GM21723 (cell line): ENCODE results near the gene EDN2.

ENCODE experiments used
- ATAC-seq: cut with Tn5 transposase; IDR thresholded peaks from one replicate; pipeline ENCODE4 v1.9.1; 2021; ENCODE audit warnings: mild to moderate bottlenecking, moderate library complexity; ENCODE audit not compliant: unreplicated experiment

Gene EDN2

GRCh38 chr1:41468122-41468762, 16.2 kb downstream of the EDN2 start:
- ATAC-seq: no peak

- ATAC-seq: no peak
Measured at GRCh38 chr1:41467673-41468072, 16.8 kb downstream of the EDN2 start.

- ATAC-seq: no peak
Measured at GRCh38 chr1:41466146-41466545, 18.3 kb downstream of the EDN2 start.

DNA sequence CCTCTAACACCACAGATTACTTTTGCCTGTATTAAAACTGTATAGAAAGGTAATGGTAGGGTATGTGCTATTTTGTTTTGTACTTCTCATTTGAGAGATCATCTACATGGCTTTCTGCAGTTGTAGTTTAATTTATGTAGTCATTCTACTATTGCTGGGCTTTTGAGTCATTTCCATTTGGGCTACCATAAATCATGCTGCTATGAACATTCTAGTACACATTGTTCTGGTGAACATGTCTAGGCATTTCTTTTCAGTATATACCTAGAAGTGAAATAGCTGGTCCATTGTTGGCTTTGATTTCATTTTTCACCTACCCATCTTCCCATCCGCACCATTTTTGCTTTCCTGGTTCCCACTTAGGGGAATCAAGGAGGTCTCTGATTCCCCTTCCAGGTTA, 18.7 kb downstream of the EDN2 start:
- ATAC-seq: no peak

- ATAC-seq: no peak
Measured at GRCh38 chr1:41464885-41465284, 19.6 kb downstream of the EDN2 start.

GRCh38 chr1:41463516-41463915, 21.0 kb downstream of the EDN2 start:
- no peak for ATAC-seq

- no peak for ATAC-seq
Measured at GRCh38 chr1:41462680-41463004, 21.8 kb downstream of the EDN2 start.

DNA sequence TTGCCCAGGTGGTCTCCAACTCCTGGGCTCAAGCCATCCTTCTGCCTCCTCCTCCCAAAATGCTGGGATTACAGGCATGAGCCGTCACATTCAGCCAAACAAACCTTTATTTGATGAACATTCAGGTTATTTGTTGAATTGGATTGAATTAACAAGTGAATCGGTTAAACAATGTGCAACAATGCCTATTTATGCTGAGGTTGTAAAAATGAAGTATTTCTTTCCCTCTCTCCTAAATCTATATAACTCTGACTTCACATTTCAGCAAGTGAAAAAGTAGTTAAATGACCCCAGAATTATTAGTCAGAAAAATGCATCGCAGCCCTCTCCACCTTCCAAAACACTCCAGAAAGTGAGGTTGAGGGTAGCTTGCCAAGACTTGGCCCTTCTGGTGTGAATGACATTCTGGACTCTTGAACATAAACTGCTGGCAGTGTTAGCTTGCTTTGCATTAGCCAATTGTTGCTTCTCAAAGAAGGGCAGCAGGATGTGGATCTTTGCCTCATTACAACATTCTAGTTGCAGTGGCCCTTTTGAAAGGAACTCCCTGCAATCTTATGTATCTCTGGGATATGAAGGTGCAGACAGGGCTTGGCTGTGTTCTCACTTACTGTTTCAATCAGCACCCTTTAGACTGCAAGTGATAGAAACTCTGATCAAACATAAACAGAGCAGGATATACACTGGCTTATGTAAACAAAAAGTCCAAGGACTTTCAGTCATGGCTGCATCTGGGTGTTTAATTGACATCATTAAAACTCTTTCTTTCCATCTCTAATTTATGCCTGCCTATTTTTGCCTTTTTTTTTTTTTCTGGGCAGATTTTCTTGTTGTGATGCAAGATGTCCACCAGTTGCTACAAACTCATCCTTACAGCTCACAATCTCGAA, 22.4 kb downstream of the EDN2 start:
- ATAC-seq: no peak

DNA sequence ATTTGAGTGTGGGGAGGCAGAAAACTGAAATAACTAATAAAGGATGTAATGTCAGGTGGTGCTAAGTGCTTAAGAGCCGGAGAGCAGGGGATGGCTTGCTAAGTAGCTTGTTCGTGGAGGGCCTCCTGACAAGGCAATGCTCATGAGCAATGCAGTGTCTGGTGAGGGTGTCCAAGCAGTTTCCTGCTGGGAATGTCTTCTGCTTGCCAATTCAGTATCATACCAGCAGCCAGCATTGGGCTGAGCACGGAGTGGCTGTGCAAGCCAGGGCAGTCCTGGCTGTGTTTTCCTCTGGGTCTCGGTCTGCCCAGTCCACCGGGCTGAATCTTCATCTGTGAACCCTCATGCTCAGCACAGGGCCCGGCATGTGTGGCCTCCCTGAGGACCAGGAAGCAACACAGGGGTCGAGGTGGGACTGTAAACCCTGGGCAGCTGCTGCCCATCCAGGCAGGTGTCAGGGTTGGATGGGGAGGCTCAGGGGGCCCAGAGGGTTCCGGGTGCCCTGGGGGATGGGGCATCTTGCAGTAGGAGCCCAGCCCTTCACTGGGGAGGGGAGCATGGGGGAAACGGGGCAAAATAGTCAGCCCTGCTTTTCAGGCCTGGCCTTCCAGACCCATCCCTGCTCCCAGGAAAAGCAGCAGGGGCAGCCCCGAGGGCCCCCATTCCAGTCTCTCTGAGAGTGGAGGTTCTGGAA, 27.5 kb downstream of the EDN2 start:
- no peak for ATAC-seq

GRCh38 chr1:41455479-41456332, 28.8 kb downstream of the EDN2 start:
- ATAC-seq: no peak

DNA sequence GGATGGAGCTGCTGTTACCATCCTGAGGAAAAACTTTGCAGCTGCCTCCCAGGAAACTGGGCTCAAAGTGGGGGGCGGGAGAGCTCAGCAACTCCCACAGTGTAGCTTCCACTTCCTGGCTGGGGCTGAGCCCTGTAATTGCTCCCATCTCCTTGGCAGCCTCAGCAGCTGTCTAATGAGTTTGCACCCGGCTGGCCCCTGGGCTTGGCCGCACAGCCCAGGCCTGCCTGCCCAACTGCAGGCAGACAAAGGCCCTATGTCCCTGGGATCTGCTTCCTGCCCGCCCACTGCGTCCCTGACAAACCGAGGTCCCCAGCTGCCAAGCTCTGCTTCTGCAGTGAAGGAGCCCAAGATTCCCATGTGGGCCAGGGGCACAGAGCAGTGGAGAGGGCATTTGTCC, 30.1 kb downstream of the EDN2 start:
- ATAC-seq: no peak

DNA sequence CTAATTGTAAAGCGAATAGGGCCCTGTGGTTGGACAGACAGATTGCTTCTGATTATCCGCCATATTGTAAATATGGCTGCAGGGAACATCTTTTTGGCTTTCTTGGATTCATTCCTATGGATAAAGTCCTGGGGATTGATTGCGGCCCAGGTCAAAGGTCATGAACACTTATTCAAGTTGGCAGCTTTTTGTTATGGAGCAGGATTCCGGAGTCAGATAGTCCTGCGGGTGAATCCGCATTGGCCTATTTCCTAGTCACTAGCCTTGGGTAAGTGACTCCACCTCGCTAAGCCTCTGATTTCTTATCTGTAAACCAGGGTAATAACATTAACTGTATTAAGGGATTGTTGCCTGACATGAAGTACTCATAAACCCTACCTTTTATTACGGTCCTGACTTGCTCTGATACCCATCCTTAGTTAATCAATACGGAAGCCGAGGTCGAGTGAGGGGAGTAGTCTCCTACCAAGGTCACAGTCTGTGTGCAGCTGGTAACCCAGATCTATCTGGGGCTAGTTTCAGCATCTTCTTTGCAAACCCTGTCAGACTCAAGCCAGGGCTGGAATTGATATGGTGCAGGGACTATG, 31.7 kb downstream of the EDN2 start:
- ATAC-seq: no peak

GRCh38 chr1:41450747-41451285, 33.7 kb downstream of the EDN2 start:
- no peak for ATAC-seq

GRCh38 chr1:41449326-41449921, 35.1 kb downstream of the EDN2 start:
- ATAC-seq: no peak

DNA sequence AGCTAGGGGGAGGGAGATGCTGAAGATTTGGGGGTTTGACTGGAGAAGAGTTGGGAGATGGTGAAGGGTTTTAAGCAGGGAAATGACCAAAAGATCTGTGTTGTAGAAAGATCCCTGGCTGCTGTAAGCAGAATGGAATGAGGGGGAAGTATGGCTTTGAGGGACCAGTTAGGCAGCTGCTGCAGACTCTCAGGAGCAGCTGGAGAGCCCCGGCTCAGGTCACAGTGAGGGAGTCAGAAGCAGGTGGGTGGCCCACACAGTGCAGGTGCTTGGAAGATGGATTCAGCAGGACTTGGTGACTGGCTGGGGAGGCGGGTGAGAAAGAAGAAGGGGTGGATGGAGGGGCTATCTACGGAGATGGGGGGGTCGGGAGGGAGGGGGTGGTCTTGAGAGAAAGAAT, 35.7 kb downstream of the EDN2 start:
- ATAC-seq: no peak

GRCh38 chr1:41447995-41448770, 36.3 kb downstream of the EDN2 start:
- ATAC-seq: no peak

GRCh38 chr1:41446851-41447610, 37.5 kb downstream of the EDN2 start:
- ATAC-seq: no peak

DNA sequence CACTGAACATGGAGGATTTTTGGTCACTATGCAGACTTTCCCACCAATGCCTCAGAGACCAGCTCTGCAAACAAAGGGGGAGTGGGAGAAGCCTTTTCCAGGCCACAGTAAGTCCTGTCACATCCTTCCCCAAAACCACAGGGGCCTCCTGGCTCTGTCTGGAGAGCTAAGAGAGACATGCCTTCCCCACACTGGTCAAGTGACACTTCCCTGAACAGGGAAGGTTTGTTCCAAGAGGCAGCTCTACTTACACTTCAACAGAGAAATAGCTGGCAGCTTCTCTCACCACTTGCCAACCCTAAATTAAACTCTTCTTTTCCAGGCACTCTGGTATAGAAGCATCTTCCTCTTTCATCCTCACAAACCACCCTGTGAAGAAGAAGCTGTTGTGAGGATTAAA, 39.7 kb downstream of the EDN2 start:
- no peak for ATAC-seq

DNA sequence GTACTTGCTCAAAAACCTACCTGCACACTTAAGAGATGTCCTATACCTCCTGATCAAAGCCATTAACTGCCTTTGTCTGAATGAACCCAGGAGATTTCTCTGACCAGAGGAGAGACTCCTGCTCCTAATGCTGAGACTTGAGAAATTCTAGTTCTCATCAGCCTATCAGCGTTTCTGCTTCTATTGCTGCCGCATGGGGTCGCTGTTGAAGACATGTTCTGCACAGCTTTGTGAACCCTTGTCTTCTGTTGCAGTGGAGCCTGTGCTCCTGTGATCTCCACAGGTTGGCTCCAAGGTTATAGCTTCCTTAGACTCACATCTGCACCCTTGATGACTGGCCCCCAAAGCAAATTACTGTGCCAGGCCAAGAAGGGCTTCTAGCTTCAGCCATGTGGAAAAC, 40.2 kb downstream of the EDN2 start:
- ATAC-seq: no peak
